GM12865 (cell line): ENCODE measurements around the gene TM9SF4.
A peak's percentile ranks its signal among the peaks of the same experiment; 100 is the strongest.

Source experiments
- DNase-seq: peaks from one replicate; pipeline ENCODE4 v3.0.0; 2010; ENCODE audit warnings: low read depth
- H3K4me3 ChIP-seq: 2 replicates; pipeline ENCODE4 v1.5.1; 2011; ENCODE audit warnings: mild to moderate bottlenecking, low read depth, low read length, control low read depth
- CTCF ChIP-seq: IDR thresholded peaks from 2 replicates; pipeline ENCODE4 v1.5.1; 2011; ENCODE audit warnings: low read length, control low read depth, low read depth, inconsistent platforms; ENCODE audit not compliant: insufficient read depth; ENCODE audit errors: missing control alignments

TM9SF4 gene

GRCh38 chr20:32155017-32155981 lies 45.8 kb downstream of the TM9SF4 start:
- peak; percentile 27 for TF ChIP-seq CTCF
- DNase-seq, result peak; percentile 45
- H3K4me3 ChIP-seq, result no peak overlapping the region

- no peak for TF ChIP-seq CTCF
- DNase-seq, result no peak
Observed at GRCh38 chr20:32157611-32158010, 48.1 kb downstream of the TM9SF4 start.

GRCh38 chr20:32158351-32158750 lies 48.8 kb downstream of the TM9SF4 start:
- no peak overlapping the region for H3K4me3 ChIP-seq
- no peak for TF ChIP-seq CTCF
- DNase-seq, result no peak

More at GRCh38 chr20:32157611-32158010, 48.1 kb downstream of the TM9SF4 start:
- no peak overlapping the region for H3K4me3 ChIP-seq

- H3K4me3 ChIP-seq, result no peak overlapping the region
- no peak for TF ChIP-seq CTCF
- DNase-seq, result no peak
Observed at GRCh38 chr20:32158943-32159660, 49.6 kb downstream of the TM9SF4 start.

GRCh38 chr20:32159766-32160221 lies 50.3 kb downstream of the TM9SF4 start:
- no peak for TF ChIP-seq CTCF
- no peak for DNase-seq

GRCh38 chr20:32160341-32160740 lies 50.8 kb downstream of the TM9SF4 start:
- TF ChIP-seq CTCF, result no peak
- DNase-seq, result no peak
- no peak overlapping the region for H3K4me3 ChIP-seq

More at GRCh38 chr20:32159766-32160221, 50.3 kb downstream of the TM9SF4 start:
- H3K4me3 ChIP-seq, result no peak overlapping the region
